GM12874 (cell line): ENCODE measurements around the gene CCR7.

Source experiments
- CTCF ChIP-seq: IDR thresholded peaks from 2 replicates; pipeline ENCODE4 v1.5.1; 2011; ENCODE audit warnings: low read depth, mild to moderate bottlenecking, control low read depth, low read length, moderate library complexity; ENCODE audit not compliant: insufficient read depth

The CCR7 gene

GRCh38 chr17:40557531-40558299 lies 7.6 kb downstream of the CCR7 start:
- TF ChIP-seq CTCF = no peak

- no peak for TF ChIP-seq CTCF
Measured at GRCh38 chr17:40556884-40557414, 8.3 kb downstream of the CCR7 start.

GRCh38 chr17:40556198-40556661 lies 9.0 kb downstream of the CCR7 start:
- TF ChIP-seq CTCF = no peak

GRCh38 chr17:40555296-40556190 lies 9.7 kb downstream of the CCR7 start:
- TF ChIP-seq CTCF = no peak

- TF ChIP-seq CTCF = 0 out of 2 replicates have a peak, but pooled peaks have one; percentile 4
Measured at GRCh38 chr17:40554646-40555295, 10.5 kb downstream of the CCR7 start.

- no peak for TF ChIP-seq CTCF
Measured at GRCh38 chr17:40553694-40554534, 11.4 kb downstream of the CCR7 start.
